K562 (cell line): ENCODE results near the gene MAN2B1. TPM values are rescaled to one million over a fixed set of nuclear protein-coding genes. Genes with fewer than 3 reads are reported as not detected.
A peak's percentile ranks its signal among the peaks of the same experiment; 100 is the strongest.

Experiments used
- ATAC-seq: fragments of 200-7000 bp; cut with Tn5 transposase; 3 replicates; pipeline ENCODE4 v1.9.1; 2020; ENCODE audit warnings: moderate library complexity
- BruUV-seq: library from RNA; stranded (reverse); fragments of 400-500 nt; replicated peaks from 2 replicates; lab custom pipeline; 2021; lab: Mats Ljungman, UMichigan
- CTCF ChIA-PET: fragments of 300-600 bp; formaldehyde crosslinking; extraction: SDS; loops from one replicate; lab custom pipeline; 2021; ENCODE audit warnings: low intra/inter-chr PET ratio; lab: Yijun Ruan, JAX
- POLR2A ChIA-PET: fragments of 300-600, 350-650 bp; sonication (Branson Sonifier 250); formaldehyde crosslinking; extraction: SDS; loops from one replicate; lab custom pipeline; 2021; ENCODE audit warnings: antibody characterized with exemption, inconsistent platforms; lab: Yijun Ruan, JAX
- DNase-seq, 4 experiments: peaks; one replicate each; pipeline versions ENCODE4 v3.0.0 to v3.0.0-alpha.2; 2011 to 2018; ENCODE audit warnings: low spot score in 3 of 4, mixed read lengths in 3 of 4; ENCODE audit errors: extremely low read depth in 1 of 4
- FAIRE-seq: peaks from 2 replicates; lab custom pipeline; 2011; peaks lifted over from hg19 to GRCh38; lab: Jason Lieb, UNC
- H2AFZ ChIP-seq: 2 replicates; pipeline ENCODE4 v1.6.0; 2011; ENCODE audit warnings: low read depth, low read length, control low read depth, inconsistent platforms
- H3K27ac ChIP-seq: fragments of 200-600 bp; 3 replicates; pipeline ENCODE4 v1.8.0; 2011; ENCODE audit warnings: low read depth, mild to moderate bottlenecking, control low read depth, inconsistent platforms, low read length, moderate library complexity, mixed read lengths; ENCODE audit errors: extremely low read depth
- H3K27me3 ChIP-seq, 2 experiments: fragments of 300-600 bp in 1 of 2; 2 replicates in 1 of 2; 3 replicates in 1 of 2; pipeline versions ENCODE4 v1.6.0 to v1.8.0; 2011; ENCODE audit warnings: inconsistent platforms in 2 of 2, low read length in 2 of 2, mild to moderate bottlenecking in 1 of 2, mixed read lengths in 1 of 2, moderate library complexity in 1 of 2; ENCODE audit not compliant: control insufficient read depth in 2 of 2, insufficient read depth in 2 of 2
- H3K36me3 ChIP-seq: fragments of 300-600 bp; 3 replicates; pipeline ENCODE4 v1.8.0; 2011; ENCODE audit warnings: mild to moderate bottlenecking, low read length, inconsistent platforms; ENCODE audit not compliant: control insufficient read depth, insufficient read depth
- H3K4me1 ChIP-seq, 2 experiments: fragments of 200-600 bp in 1 of 2; replicated peaks in 1 of 2; 2 replicates in 1 of 2; 3 replicates in 1 of 2; pipeline versions ENCODE4 v1.5.1 to v1.8.0; 2011; ENCODE audit warnings: inconsistent platforms in 2 of 2, low read length in 2 of 2, mild to moderate bottlenecking in 1 of 2, mixed read lengths in 1 of 2, moderate library complexity in 1 of 2; ENCODE audit not compliant: control insufficient read depth in 2 of 2, insufficient read depth in 2 of 2
- H3K4me2 ChIP-seq: 2 replicates; pipeline ENCODE4 v1.6.1; 2011; ENCODE audit warnings: low read length, control low read depth, inconsistent platforms, mixed read lengths; ENCODE audit not compliant: insufficient read depth
- H3K4me3 ChIP-seq: fragments of 200-600 bp; sonication (generic), shearing (Covaris generic); 2 replicates; pipeline ENCODE4 v1.5.1; 2016; ENCODE audit warnings: control low read depth, inconsistent platforms
- H3K79me2 ChIP-seq: fragments of 200-600 bp; 3 replicates; pipeline ENCODE4 v1.8.0; 2011; ENCODE audit warnings: low read length, inconsistent platforms; ENCODE audit not compliant: control insufficient read depth, insufficient read depth
- H3K9ac ChIP-seq, 2 experiments: 2 replicates each; pipeline versions ENCODE4 v1.6.0 to v1.6.1; 2011; ENCODE audit warnings: low read depth in 2 of 2, low read length in 2 of 2, control low read depth in 1 of 2, inconsistent platforms in 1 of 2, mild to moderate bottlenecking in 1 of 2, mixed read lengths in 1 of 2; ENCODE audit not compliant: insufficient read depth in 1 of 2
- H3K9me1 ChIP-seq: one replicate; pipeline ENCODE4 v1.6.0; 2011; ENCODE audit warnings: inconsistent platforms, mild to moderate bottlenecking, low read length, moderate library complexity; ENCODE audit not compliant: control insufficient read depth, insufficient read depth
- H3K9me3 ChIP-seq: replicated peaks from 2 replicates; pipeline ENCODE4 v1.5.1; 2011; ENCODE audit warnings: low read depth, low read length, inconsistent platforms; ENCODE audit not compliant: control insufficient read depth, insufficient read depth
- H4K20me1 ChIP-seq: replicated peaks from 2 replicates; pipeline ENCODE4 v1.6.1; 2011; ENCODE audit warnings: low read length, inconsistent platforms, mixed read lengths; ENCODE audit not compliant: control insufficient read depth, insufficient read depth
- CBX1 ChIP-seq: sonication (generic); IDR thresholded peaks from 2 replicates; pipeline ENCODE4 v1.6.1; 2016; ENCODE audit warnings: antibody characterized with exemption, low read depth, mild to moderate bottlenecking
- CXXC5 ChIP-seq: fragments of 250-450 bp; sonication (Bioruptor Pico); IDR thresholded peaks from 2 replicates; pipeline ENCODE4 v1.8.0; 2022; ENCODE audit warnings: inconsistent platforms, mild to moderate bottlenecking, moderate library complexity
- EGR1 ChIP-seq: fragments of 450-650 bp; conservative IDR thresholded peaks from 2 replicates; pipeline ENCODE4 v1.6.1; 2017; ENCODE audit warnings: mild to moderate bottlenecking
- POLR2G ChIP-seq: fragments of 200-400 bp; formaldehyde crosslinking; IDR thresholded peaks from 2 replicates; pipeline ENCODE4 v1.6.1; 2017; ENCODE audit warnings: low read depth, mild to moderate bottlenecking, antibody characterized with exemption, low read length, moderate library complexity
- RBBP5 ChIP-seq: fragments of 200-600 bp; sonication (generic); IDR thresholded peaks from 2 replicates; pipeline ENCODE4 v1.6.1; 2012; ENCODE audit warnings: borderline replicate concordance, mild to moderate bottlenecking, low read length, control low read depth, inconsistent platforms; ENCODE audit not compliant: insufficient read depth, poor library complexity, severe bottlenecking
- RCOR1 ChIP-seq, 2 experiments: IDR thresholded peaks; 2 replicates each; pipeline ENCODE4 v1.6.1; 2012; ENCODE audit warnings: low read depth in 2 of 2, low read length in 2 of 2, borderline replicate concordance in 1 of 2, improper control_type of control experiment in 1 of 2
- ZBTB1 ChIP-seq: sonication (generic); formaldehyde crosslinking; IDR thresholded peaks from 2 replicates; pipeline ENCODE4 v1.8.1; 2023; ENCODE audit warnings: missing genetic modification reagents, low read depth, mild to moderate bottlenecking, borderline replicate concordance
- ZNF121 ChIP-seq: sonication (generic); formaldehyde crosslinking; conservative IDR thresholded peaks from 2 replicates; pipeline ENCODE4 v1.8.0; 2022; ENCODE audit warnings: missing genetic modification reagents
- WGBS: fragments of 100-300 bp; shearing (Covaris generic); methylation state at CpG from one replicate; pipeline ENCODE4 v1.1.6; 2016; ENCODE audit warnings: low coverage, mixed read lengths; ENCODE audit not compliant: insufficient coverage; ENCODE audit errors: missing lambda C conversion rate; 5-methylcytosine and 5-hydroxymethylcytosine counted together
- in situ Hi-C: fragments of 300-500 bp; cut with MboI; formaldehyde crosslinking; loops from 4 replicates; pipeline ENCODE4 v1.15.0; 2018; ENCODE audit warnings: inconsistent platforms, mixed read lengths
- intact Hi-C: fragments of 100-400 bp; cut with micrococcal nuclease; formaldehyde crosslinking; loops from 2 replicates; pipeline ENCODE4 v1.14.2; 2022
- polyA plus RNA-seq, 8 experiments: library from polyadenylated mRNA; depleted of rRNA in 4 of 8; stranded (reverse) in 5 of 8; unstranded in 3 of 8; fragments of >200 nt; fragmentation: Nextera tagmentation in 2 of 8; fragmentation: Illumina TruSeq in 1 of 8; extraction: Ambion mirVana in 2 of 8; extraction: Trizol in 1 of 8; gene quantifications; 2 replicates each; pipeline versions ENCODE4 v1.2.1 to v1.2.3, GENCODE V29; 2011 to 2014; ENCODE audit warnings: inconsistent platforms in 1 of 8, missing spikeins in 1 of 8
- total RNA-seq, 7 experiments: library from RNA; depleted of rRNA in 6 of 7; stranded (reverse); fragments of >200 nt in 6 of 7; fragmentation: Illumina TruSeq in 2 of 7; extraction: Trizol in 2 of 7; gene quantifications; 2 replicates each; pipeline versions ENCODE4 v1.2.1 to v1.2.3, GENCODE V29; 2011 to 2021; ENCODE audit warnings: low replicate concordance in 1 of 7

The MAN2B1 gene
- total and polyA plus RNA-seq, 9 of the 15 experiments (the other 6 are each of a cell fraction or from before 2014, with no cell fraction given) = 0.59 to 33.8 (median 11.4) TPM

- TF ChIP-seq RBBP5 = peak; percentile 70
- 0 out of 2 replicates have a peak, but pooled peaks have one; percentile 33 for TF ChIP-seq CXXC5 (CRISPR knock-in tag)
- TF ChIP-seq RCOR1 (IDR thresholded peaks at IDR 0.05; ENCODE audit: borderline replicate concordance in 1 of 2, low read depth in 2 of 2, low read length in 2 of 2) = 0 out of 4 replicates have a peak, but pooled peaks of 1 of the 2 experiments have one; percentile 6
- peak; percentile 85 for TF ChIP-seq POLR2G
- TF ChIP-seq EGR1 = peak; percentile 44; the same call in 1 of the 2 replicates
- 0 out of 2 replicates have a peak, but pooled peaks have one; percentile 6 for TF ChIP-seq CBX1
Observed at GRCh38 chr19:12666265-12667048, at the start of gene MAN2B1, which contains the start of gene WDR83 (continued).

DNA sequence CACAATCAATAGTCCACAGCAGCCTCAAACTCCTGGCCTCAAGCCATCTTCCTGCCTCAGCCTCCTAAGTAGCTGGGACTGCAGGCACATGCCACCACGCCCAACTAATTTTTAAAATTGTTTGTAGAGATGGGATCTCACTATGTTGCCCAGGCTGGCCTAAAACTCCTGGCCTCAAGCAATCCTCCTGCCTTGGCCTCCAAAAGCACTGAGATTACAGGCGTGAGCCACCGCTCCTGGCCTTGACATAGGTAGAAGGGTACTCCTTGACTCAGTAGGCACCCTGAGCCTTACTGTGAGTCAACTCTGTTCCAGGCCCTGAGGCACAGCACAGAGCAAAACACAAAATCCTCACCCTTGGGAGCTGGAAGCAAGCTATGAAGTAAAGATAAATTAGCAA, 49.4 kb upstream of the MAN2B1 start:
- no peaks in the 10 kb centered on the region for H3K27me3 ChIP-seq
- peaks cover 92% of the 10 kb centered on the region for H3K36me3 ChIP-seq
- peaks cover 8 to 37% of the 10 kb centered on the region in 2 experiments; a peak in 3 of 5 replicates for H3K4me1 ChIP-seq
- peaks cover 57% of the 10 kb centered on the region for H3K79me2 ChIP-seq
- BruUV-seq = no TSS peak
- H3K4me3 ChIP-seq = no peak overlapping the region
- no peak overlapping the region for H2AFZ ChIP-seq
- no peak for FAIRE-seq
- no peak overlapping the region for H3K9ac ChIP-seq
- ChIA-PET CTCF (interaction anchor here (1.0 kb wide), 1 partner anchor 132 kb away, joined by 4 read pairs; no protein-coding TSS in a partner anchor), POLR2A (interaction anchor here (0.6 to 0.8 kb wide), 2 partner anchors 14 to 50 kb away, joined by 3 read pairs; no protein-coding TSS in a partner anchor)
- H4K20me1 ChIP-seq = peaks cover 13% of the 10 kb centered on the region
- in situ Hi-C loops (no loop called here), intact Hi-C loops (loop anchor here (2.0 kb wide), 1 partner anchor 131 kb away; no protein-coding TSS in a partner anchor)
- WGBS = 100% methylated on average over 3 of the region's 3 CpGs
- H3K4me2 ChIP-seq = no peak overlapping the region
- no peak for DNase-seq
- TF ChIP-seq ZBTB1 (CRISPR knock-in tag) (no peak), ZNF121 (CRISPR knock-in tag) (peak; percentile 92)
- H3K9me1 ChIP-seq = peaks cover 7% of the 10 kb centered on the region
- H3K9me3 ChIP-seq = no peaks in the 10 kb centered on the region
- no peak for ATAC-seq
- no peak overlapping the region for H3K27ac ChIP-seq
